Natural killer cell (primary cell): Measurements from ENCODE around the gene EXOC3L1. TPM values are rescaled to one million over a fixed set of nuclear protein-coding genes. Genes with fewer than 3 reads are reported as not detected.

Experiments used
- ATAC-seq, 3 donors: fragments of 150-1000 bp in 2 of 3; fragments of 200-7000 bp in 1 of 3; cut with Tn5 transposase; 1 replicate in 1 of 3; 2 replicates in 2 of 3; pipeline ENCODE4 v1.10.0; 2021; ENCODE audit warnings: mild to moderate bottlenecking in 2 of 3, moderate library complexity in 2 of 3
- DNase-seq, 2 donors: peaks; one replicate each; pipeline versions ENCODE4 v3.0.0 to v3.0.0-alpha.2; 2013 to 2021; ENCODE audit warnings: mixed read lengths in 1 of 2
- H3K27ac ChIP-seq: one replicate; pipeline ENCODE4 v1.5.1; 2013; ENCODE audit warnings: mild to moderate bottlenecking, low read length
- H3K27me3 ChIP-seq: one replicate; pipeline ENCODE4 v1.6.1; 2013; ENCODE audit warnings: low read length; ENCODE audit not compliant: control insufficient read depth, insufficient read depth
- H3K36me3 ChIP-seq: one replicate; pipeline ENCODE4 v1.6.1; 2013; ENCODE audit warnings: low read length; ENCODE audit not compliant: control insufficient read depth, insufficient read depth
- H3K4me1 ChIP-seq: one replicate; pipeline ENCODE4 v1.6.1; 2013; ENCODE audit warnings: low read length; ENCODE audit not compliant: control insufficient read depth, insufficient read depth
- H3K4me3 ChIP-seq: one replicate; pipeline ENCODE4 v1.5.1; 2013; ENCODE audit warnings: low read length
- H3K9me3 ChIP-seq: one replicate; pipeline ENCODE4 v1.6.1; 2013; ENCODE audit warnings: low read length; ENCODE audit not compliant: control insufficient read depth, insufficient read depth
- H3K27ac Mint-ChIP-seq, 2 donors: one replicate each; pipeline ENCODE4 v1.8.0; 2022; ENCODE audit warnings: mild to moderate bottlenecking in 2 of 2, mixed read lengths in 2 of 2, moderate library complexity in 1 of 2
- H3K27me3 Mint-ChIP-seq, 2 donors: one replicate each; pipeline ENCODE4 v1.8.0; 2022; ENCODE audit warnings: low read depth in 2 of 2, mixed read lengths in 2 of 2
- H3K36me3 Mint-ChIP-seq: one replicate; pipeline ENCODE4 v1.8.0; 2022; ENCODE audit warnings: mixed read lengths
- H3K4me1 Mint-ChIP-seq, 2 donors: one replicate each; pipeline ENCODE4 v1.8.0; 2022; ENCODE audit warnings: mixed read lengths in 2 of 2
- H3K4me3 Mint-ChIP-seq: one replicate; pipeline ENCODE4 v1.8.0; 2022; ENCODE audit warnings: mild to moderate bottlenecking, moderate library complexity, mixed read lengths
- H3K9me3 Mint-ChIP-seq, 2 donors: one replicate each; pipeline ENCODE4 v1.8.0; 2022; ENCODE audit warnings: mixed read lengths in 2 of 2
- CTCF ChIP-seq: fragments of 200-600 bp; IDR thresholded peaks from one replicate; pipeline ENCODE4 v1.8.0; 2022; ENCODE audit warnings: antibody characterized with exemption
- WGBS: methylation state at CpG from one replicate; pipeline ENCODE4 v1.1.7; 2013; ENCODE audit warnings: missing lambda C conversion rate; ENCODE audit not compliant: insufficient coverage; 5-methylcytosine and 5-hydroxymethylcytosine counted together
- intact Hi-C: fragments of 100-400 bp; cut with micrococcal nuclease; formaldehyde crosslinking; loops from one replicate; pipeline ENCODE4 v1.14.2; 2022
- total RNA-seq, 4 donors: library from RNA; stranded (reverse); fragments of 120-200 nt in 1 of 4; gene quantifications; one replicate each; pipeline versions ENCODE4 v1.2.3 to v1.2.4, GENCODE V29; 2013 to 2022

The EXOC3L1 gene
- total RNA-seq, 3 donors from 2014 or later (not counting 1 experiment from before 2014, with no cell fraction given), result not detected

- H3K4me1 ChIP-seq, result peaks cover 19% of the 10 kb centered on the region
- WGBS, result 94% methylated on average over 1 of the region's 1 CpG
Observed at GRCh38 chr16:67196881-67197280, 6.9 kb upstream of the EXOC3L1 start.

GRCh38 chr16:67195676-67196075 is 5.7 kb upstream of the EXOC3L1 start:
- Mint-ChIP-seq H3K4me3 (no peak overlapping the region), H3K27ac (peak overlapping the region; percentile 8 to 15), H3K36me3 (peaks cover 14% of the 10 kb centered on the region), H3K27me3 (no peaks in the 10 kb centered on the region), H3K4me1 (peaks cover 34 to 52% of the 10 kb centered on the region in 2 donors), H3K9me3 (no peaks in the 10 kb centered on the region)
- H3K27me3 ChIP-seq, result no peaks in the 10 kb centered on the region
- H3K4me3 ChIP-seq, result no peak overlapping the region
- no peak for TF ChIP-seq CTCF
- DNase-seq, result no peak
- 93% methylated on average over 5 of the region's 5 CpGs for WGBS
- H3K36me3 ChIP-seq, result peaks cover 45% of the 10 kb centered on the region
- peaks cover 25% of the 10 kb centered on the region for H3K4me1 ChIP-seq
- no peak overlapping the region for H3K27ac ChIP-seq
- no peaks in the 10 kb centered on the region for H3K9me3 ChIP-seq
- intact Hi-C loops, result no loop called here
- no peak for ATAC-seq

More at GRCh38 chr16:67196881-67197280, 6.9 kb upstream of the EXOC3L1 start:
- no peak overlapping the region for H3K4me3 ChIP-seq
- Mint-ChIP-seq H3K27me3 (no peaks in the 10 kb centered on the region), H3K36me3 (peaks cover 14% of the 10 kb centered on the region), H3K27ac (peak overlapping the region in 1 of 2 donors; percentile 66), H3K9me3 (no peaks in the 10 kb centered on the region), H3K4me3 (peak overlapping the region; percentile 29), H3K4me1 (peaks cover 26 to 44% of the 10 kb centered on the region in 2 donors)
- intact Hi-C loops, result no loop called here
- H3K9me3 ChIP-seq, result no peaks in the 10 kb centered on the region
- no peak overlapping the region for H3K27ac ChIP-seq
- DNase-seq, result no peak
- no peaks in the 10 kb centered on the region for H3K27me3 ChIP-seq
- peaks cover 54% of the 10 kb centered on the region for H3K36me3 ChIP-seq
- TF ChIP-seq CTCF, result no peak
- ATAC-seq, result no peak

GRCh38 chr16:67194260-67194659 is 4.3 kb upstream of the EXOC3L1 start:
- no peak overlapping the region for H3K27ac ChIP-seq
- DNase-seq (no peak), ATAC-seq (no peak)
- no peak for TF ChIP-seq CTCF
- WGBS, result 96% methylated on average over 4 of the region's 6 CpGs
- H3K27ac Mint-ChIP-seq, result peak overlapping the region; percentile 75 to 86
- no peaks in the 10 kb centered on the region for H3K27me3 ChIP-seq
- H3K4me1 ChIP-seq, result peaks cover 25% of the 10 kb centered on the region
- H3K36me3 ChIP-seq, result peaks cover 42% of the 10 kb centered on the region
- peak overlapping the region; percentile 66 for H3K4me3 Mint-ChIP-seq
- H3K36me3 Mint-ChIP-seq, result peaks cover 14% of the 10 kb centered on the region
- H3K27me3 Mint-ChIP-seq, result no peaks in the 10 kb centered on the region
- peaks cover 34 to 52% of the 10 kb centered on the region in 2 donors for H3K4me1 Mint-ChIP-seq
- no peak overlapping the region for H3K4me3 ChIP-seq
- H3K9me3 Mint-ChIP-seq, result no peaks in the 10 kb centered on the region
- intact Hi-C loops, result no loop called here
- H3K9me3 ChIP-seq, result no peaks in the 10 kb centered on the region

GRCh38 chr16:67193536-67193935 is 3.6 kb upstream of the EXOC3L1 start:
- H3K4me3 Mint-ChIP-seq, result peak overlapping the region; percentile 66
- H3K9me3 Mint-ChIP-seq, result no peaks in the 10 kb centered on the region
- ATAC-seq (no peak), DNase-seq (no peak)
- H3K4me3 ChIP-seq, result no peak overlapping the region
- H3K36me3 ChIP-seq, result peaks cover 42% of the 10 kb centered on the region
- peaks cover 25% of the 10 kb centered on the region for H3K4me1 ChIP-seq
- H3K4me1 Mint-ChIP-seq, result peaks cover 34 to 52% of the 10 kb centered on the region in 2 donors
- no peaks in the 10 kb centered on the region for H3K9me3 ChIP-seq
- H3K27ac Mint-ChIP-seq, result peak overlapping the region; percentile 75 to 86
- H3K27me3 ChIP-seq, result no peaks in the 10 kb centered on the region
- no peak overlapping the region for H3K27ac ChIP-seq
- intact Hi-C loops, result loop anchor here (2.0 kb wide), 1 partner anchor 33 kb away; the partner anchor contains the start of gene TMEM208
- no peaks in the 10 kb centered on the region for H3K27me3 Mint-ChIP-seq
- no peak for TF ChIP-seq CTCF
- H3K36me3 Mint-ChIP-seq, result peaks cover 14% of the 10 kb centered on the region
